CD4-positive, alpha-beta memory T cell (primary cell): ENCODE data around the gene CPVL. TPM values are rescaled to one million over a fixed set of nuclear protein-coding genes. Genes with fewer than 3 reads are reported as not detected.

Experiments
- CTCF ChIA-PET: fragments of 350-600 bp; sonication (Branson Sonifier 250); formaldehyde crosslinking; loops from one replicate; lab custom pipeline; 2021; ENCODE audit warnings: inconsistent platforms; ENCODE audit not compliant: partially characterized antibody; lab: Charles Lee
- POLR2A ChIA-PET: fragments of 350-600 bp; sonication (Branson Sonifier 250); formaldehyde crosslinking; loops from one replicate; lab custom pipeline; 2021; ENCODE audit not compliant: partially characterized antibody; lab: Charles Lee
- DNase-seq, 5 donors: peaks; one replicate each; pipeline versions ENCODE4 v3.0.0 to v3.0.0-alpha.2; 2020 to 2022; ENCODE audit warnings: mixed read lengths in 1 of 5
- H3K27ac ChIP-seq: one replicate; pipeline ENCODE4 v1.7.0; 2013; ENCODE audit warnings: low read depth, low read length
- H3K27me3 ChIP-seq: 2 replicates; pipeline ENCODE4 v1.7.0; 2013; ENCODE audit warnings: mild to moderate bottlenecking, low read length, moderate library complexity; ENCODE audit not compliant: insufficient read depth
- H3K36me3 ChIP-seq: 2 replicates; pipeline ENCODE4 v1.7.0; 2013; ENCODE audit warnings: mild to moderate bottlenecking, low read length, moderate library complexity; ENCODE audit not compliant: insufficient read depth
- H3K4me1 ChIP-seq: 2 replicates; pipeline ENCODE4 v1.7.0; 2013; ENCODE audit warnings: mild to moderate bottlenecking, low read length, moderate library complexity; ENCODE audit not compliant: insufficient read depth
- H3K4me3 ChIP-seq, 2 donors: one replicate each; pipeline ENCODE4 v1.7.0; 2013; ENCODE audit warnings: low read length in 2 of 2, mild to moderate bottlenecking in 1 of 2
- H3K9me3 ChIP-seq, 2 donors: one replicate each; pipeline ENCODE4 v1.7.0; 2013; ENCODE audit warnings: low read length in 2 of 2, control low read depth in 1 of 2; ENCODE audit not compliant: control insufficient read depth in 1 of 2
- H3K27ac Mint-ChIP-seq, 7 donors: one replicate each; pipeline ENCODE4 v1.8.0; 2020 to 2021; ENCODE audit warnings: mixed read lengths in 7 of 7, mild to moderate bottlenecking in 6 of 7, inconsistent platforms in 3 of 7, moderate library complexity in 3 of 7
- H3K27me3 Mint-ChIP-seq, 2 donors: one replicate each; pipeline ENCODE4 v1.8.0; 2020 to 2021; ENCODE audit warnings: mixed read lengths in 2 of 2
- H3K36me3 Mint-ChIP-seq, 2 donors: one replicate each; pipeline ENCODE4 v1.8.0; 2020 to 2021; ENCODE audit warnings: mixed read lengths in 2 of 2, inconsistent platforms in 1 of 2, mild to moderate bottlenecking in 1 of 2
- H3K4me1 Mint-ChIP-seq, 4 donors: one replicate each; pipeline ENCODE4 v1.8.0; 2020 to 2021; ENCODE audit warnings: mixed read lengths in 4 of 4, mild to moderate bottlenecking in 1 of 4
- H3K4me3 Mint-ChIP-seq, 8 donors: one replicate each; pipeline ENCODE4 v1.8.0; 2020 to 2021; ENCODE audit warnings: mixed read lengths in 8 of 8, mild to moderate bottlenecking in 7 of 8, moderate library complexity in 6 of 8, inconsistent platforms in 3 of 8
- H3K9me3 Mint-ChIP-seq, 8 donors: one replicate each; pipeline ENCODE4 v1.8.0; 2020 to 2021; ENCODE audit warnings: mixed read lengths in 8 of 8, mild to moderate bottlenecking in 5 of 8, inconsistent platforms in 3 of 8, moderate library complexity in 1 of 8
- intact Hi-C: fragments of 100-400 bp; cut with micrococcal nuclease; formaldehyde crosslinking; loops from one replicate; pipeline ENCODE4 v1.15.1; 2023
- polyA plus RNA-seq, 2 donors: library from polyadenylated mRNA; unstranded; fragments of 300-500 nt; fragmentation: Illumina TruSeq; gene quantifications; one replicate each; pipeline ENCODE4 v1.2.3, GENCODE V29; 2021
- total RNA-seq, 2 experiments: library from RNA; stranded (reverse); gene quantifications; one replicate each; pipeline ENCODE4 v1.2.3, GENCODE V29; 2021

CPVL gene
- total and polyA plus RNA-seq, 4 experiments from 2014 or later = 0.61 to 1.6 (median 1.3) TPM; not detected in 1

GRCh38 chr7:29075606-29076005 is 70.7 kb downstream of the CPVL start:
- intact Hi-C loops = no loop called here
- H3K36me3 Mint-ChIP-seq = no peaks in the 10 kb centered on the region
- Histone ChIP-seq H3K4me1 (no peaks in the 10 kb centered on the region), H3K4me3 (no peak overlapping the region), H3K36me3 (no peaks in the 10 kb centered on the region), H3K27ac (no peak overlapping the region), H3K27me3 (no peaks in the 10 kb centered on the region), H3K9me3 (no peaks in the 10 kb centered on the region)
- H3K9me3 Mint-ChIP-seq = peaks cover 0 to 3% (median 0%) of the 10 kb centered on the region in 8 donors
- peaks cover 2 to 12% of the 10 kb centered on the region in 2 donors for H3K27me3 Mint-ChIP-seq
- H3K4me1 Mint-ChIP-seq = no peaks in the 10 kb centered on the region
- no peak overlapping the region for H3K27ac Mint-ChIP-seq
- ChIA-PET POLR2A (no interaction called here), CTCF (interaction anchor here (1.1 kb wide), 1 partner anchor 8 kb away, joined by 3 read pairs; no protein-coding TSS in a partner anchor)
- no peak overlapping the region for H3K4me3 Mint-ChIP-seq
- DNase-seq = no peak

GRCh38 chr7:29071203-29071874 is 75.0 kb downstream of the CPVL start:
- H3K27me3 Mint-ChIP-seq = peaks cover 2 to 5% of the 10 kb centered on the region in 2 donors
- intact Hi-C loops = no loop called here
- H3K27ac Mint-ChIP-seq = no peak overlapping the region
- POLR2A ChIA-PET = no interaction called here
- H3K4me1 Mint-ChIP-seq = no peaks in the 10 kb centered on the region
- H3K36me3 Mint-ChIP-seq = no peaks in the 10 kb centered on the region
- CTCF ChIA-PET = no interaction called here
- no peak for DNase-seq
- Histone ChIP-seq H3K9me3 (no peaks in the 10 kb centered on the region), H3K27ac (no peak overlapping the region), H3K36me3 (no peaks in the 10 kb centered on the region), H3K4me3 (no peak overlapping the region), H3K4me1 (no peaks in the 10 kb centered on the region), H3K27me3 (no peaks in the 10 kb centered on the region)
- H3K9me3 Mint-ChIP-seq = peaks cover 0 to 5% (median 0%) of the 10 kb centered on the region in 8 donors
- no peak overlapping the region for H3K4me3 Mint-ChIP-seq

- no peaks in the 10 kb centered on the region for H3K9me3 ChIP-seq
- H3K4me1 Mint-ChIP-seq = no peaks in the 10 kb centered on the region
- peaks cover 2 to 13% of the 10 kb centered on the region in 2 donors for H3K27me3 Mint-ChIP-seq
- DNase-seq = no peak
- no peaks in the 10 kb centered on the region for H3K27me3 ChIP-seq
- H3K4me3 Mint-ChIP-seq = no peak overlapping the region
- intact Hi-C loops = no loop called here
- no peak overlapping the region for H3K4me3 ChIP-seq
- ChIA-PET CTCF (interaction anchor here (1.0 kb wide), 1 partner anchor 9 kb away, joined by 3 read pairs; no protein-coding TSS in a partner anchor), POLR2A (no interaction called here)
- peaks cover 0 to 4% (median 0%) of the 10 kb centered on the region in 8 donors for H3K9me3 Mint-ChIP-seq
- H3K4me1 ChIP-seq = no peaks in the 10 kb centered on the region
- H3K27ac ChIP-seq = no peak overlapping the region
- H3K36me3 ChIP-seq = no peaks in the 10 kb centered on the region
- H3K27ac Mint-ChIP-seq = no peak overlapping the region
- no peaks in the 10 kb centered on the region for H3K36me3 Mint-ChIP-seq
Measured at GRCh38 chr7:29066641-29067040, 79.7 kb downstream of the CPVL start.

GRCh38 chr7:29065181-29065857 is 81.0 kb downstream of the CPVL start:
- Mint-ChIP-seq H3K27ac (no peak overlapping the region), H3K36me3 (no peaks in the 10 kb centered on the region), H3K9me3 (peaks cover 0 to 4% (median 0%) of the 10 kb centered on the region in 8 donors), H3K27me3 (peaks cover 2 to 13% of the 10 kb centered on the region in 2 donors), H3K4me3 (no peak overlapping the region), H3K4me1 (no peaks in the 10 kb centered on the region)
- Histone ChIP-seq H3K27me3 (no peaks in the 10 kb centered on the region), H3K9me3 (no peaks in the 10 kb centered on the region), H3K4me3 (no peak overlapping the region), H3K36me3 (no peaks in the 10 kb centered on the region), H3K4me1 (no peaks in the 10 kb centered on the region), H3K27ac (no peak overlapping the region)
- DNase-seq = no peak
- ChIA-PET POLR2A (no interaction called here), CTCF (no interaction called here)
- intact Hi-C loops = no loop called here

- H3K27me3 Mint-ChIP-seq = peaks cover 9 to 16% of the 10 kb centered on the region in 2 donors
- peaks cover 0 to 12% (median 4%) of the 10 kb centered on the region in 8 donors for H3K9me3 Mint-ChIP-seq
- H3K36me3 Mint-ChIP-seq = no peaks in the 10 kb centered on the region
- H3K4me3 Mint-ChIP-seq = no peak overlapping the region
- no peaks in the 10 kb centered on the region for H3K9me3 ChIP-seq
- DNase-seq = no peak
- POLR2A ChIA-PET = no interaction called here
- no peaks in the 10 kb centered on the region for H3K4me1 Mint-ChIP-seq
- CTCF ChIA-PET = no interaction called here
- no peaks in the 10 kb centered on the region for H3K4me1 ChIP-seq
- H3K27ac ChIP-seq = no peak overlapping the region
- H3K27ac Mint-ChIP-seq = no peak overlapping the region
- no peak overlapping the region for H3K4me3 ChIP-seq
- intact Hi-C loops = no loop called here
- no peaks in the 10 kb centered on the region for H3K27me3 ChIP-seq
- H3K36me3 ChIP-seq = no peaks in the 10 kb centered on the region
Measured at GRCh38 chr7:29063872-29064271, 82.5 kb downstream of the CPVL start.

GRCh38 chr7:29063236-29063635 is 83.1 kb downstream of the CPVL start:
- no peaks in the 10 kb centered on the region for H3K27me3 ChIP-seq
- Mint-ChIP-seq H3K4me1 (no peaks in the 10 kb centered on the region), H3K9me3 (peaks cover 2 to 14% (median 8%) of the 10 kb centered on the region in 8 donors), H3K27ac (no peak overlapping the region), H3K36me3 (no peaks in the 10 kb centered on the region), H3K4me3 (no peak overlapping the region), H3K27me3 (peaks cover 9 to 18% of the 10 kb centered on the region in 2 donors)
- ChIA-PET POLR2A (no interaction called here), CTCF (no interaction called here)
- no peak for DNase-seq
- intact Hi-C loops = no loop called here
- H3K4me3 ChIP-seq = no peak overlapping the region
- no peak overlapping the region for H3K27ac ChIP-seq
- no peaks in the 10 kb centered on the region for H3K4me1 ChIP-seq
- H3K9me3 ChIP-seq = no peaks in the 10 kb centered on the region
- no peaks in the 10 kb centered on the region for H3K36me3 ChIP-seq

GRCh38 chr7:29053105-29053872 is 93.0 kb downstream of the CPVL start:
- CTCF ChIA-PET = no interaction called here

More at GRCh38 chr7:29053105-29053872, 93.0 kb downstream of the CPVL start:
- H3K27ac ChIP-seq = no peak overlapping the region
- DNase-seq = no peak
- H3K4me1 ChIP-seq = no peaks in the 10 kb centered on the region
- Mint-ChIP-seq H3K36me3 (no peaks in the 10 kb centered on the region), H3K9me3 (peaks cover under 1 to 16% (median 4%) of the 10 kb centered on the region in 8 donors), H3K4me3 (no peak overlapping the region), H3K4me1 (no peaks in the 10 kb centered on the region), H3K27ac (no peak overlapping the region), H3K27me3 (peaks cover under 1 to 5% of the 10 kb centered on the region in 2 donors)
- intact Hi-C loops = no loop called here
- POLR2A ChIA-PET = no interaction called here
- H3K4me3 ChIP-seq = no peak overlapping the region
- no peaks in the 10 kb centered on the region for H3K36me3 ChIP-seq
- no peaks in the 10 kb centered on the region for H3K27me3 ChIP-seq
- H3K9me3 ChIP-seq = no peaks in the 10 kb centered on the region
